GM12878 (cell line): ENCODE results near the gene P3R3URF. TPM values are rescaled to one million over a fixed set of nuclear protein-coding genes. Genes with fewer than 3 reads are reported as not detected.

Experiments used
- CBX5 ChIP-seq: sonication (generic); IDR thresholded peaks from 2 replicates; pipeline ENCODE4 v1.6.1; 2016; ENCODE audit warnings: low read depth, moderate library complexity, mild to moderate bottlenecking, inconsistent platforms
- CHD1 ChIP-seq: IDR thresholded peaks from 2 replicates; pipeline ENCODE4 v1.6.1; 2012; ENCODE audit warnings: low read depth, low read length, improper control_type of control experiment
- EGR1 ChIP-seq, 2 experiments: IDR thresholded peaks; 1 replicate in 1 of 2; 2 replicates in 1 of 2; pipeline ENCODE4 v1.6.1; 2011 to 2012; ENCODE audit warnings: low read depth in 2 of 2, low read length in 2 of 2, borderline replicate concordance in 1 of 2, mild to moderate bottlenecking in 1 of 2, moderate library complexity in 1 of 2
- ETV6 ChIP-seq, 2 experiments: fragments of 450-650 bp in 1 of 2; IDR thresholded peaks in 1 of 2; conservative IDR thresholded peaks in 1 of 2; 2 replicates each; pipeline ENCODE4 v1.6.1; 2014; ENCODE audit warnings: antibody characterized with exemption in 1 of 2, borderline replicate concordance in 1 of 2, low read depth in 1 of 2, mild to moderate bottlenecking in 1 of 2, moderate library complexity in 1 of 2
- HSF1 ChIP-seq: fragments of 150-350 bp; IDR thresholded peaks from 2 replicates; pipeline ENCODE4 v1.6.1; 2014; ENCODE audit warnings: mild to moderate bottlenecking, low read depth, low read length
- KDM1A ChIP-seq: fragments of 200-600 bp; sonication (generic); IDR thresholded peaks from 2 replicates; pipeline ENCODE4 v1.6.1; 2016; ENCODE audit warnings: borderline replicate concordance
- MXI1 ChIP-seq: fragments of 150-350 bp; IDR thresholded peaks from 2 replicates; pipeline ENCODE4 v1.6.1; 2011; ENCODE audit warnings: low read depth, mild to moderate bottlenecking, inconsistent platforms, low read length, improper control_type of control experiment
- POLR2AphosphoS2 ChIP-seq: IDR thresholded peaks from 2 replicates; pipeline ENCODE4 v1.6.1; 2011; ENCODE audit warnings: low read depth, mild to moderate bottlenecking, low read length, improper control_type of control experiment, moderate library complexity
- RBBP5 ChIP-seq: fragments of 200-600 bp; sonication (generic); conservative IDR thresholded peaks from 2 replicates; pipeline ENCODE4 v1.6.1; 2016
- REST ChIP-seq: IDR thresholded peaks from 2 replicates; pipeline ENCODE4 v1.6.1; 2012; ENCODE audit warnings: mild to moderate bottlenecking, low read depth, low read length
- RUNX3 ChIP-seq: IDR thresholded peaks from 2 replicates; pipeline ENCODE4 v1.6.1; 2012; ENCODE audit warnings: low read length, inconsistent platforms
- SIN3A ChIP-seq: IDR thresholded peaks from 2 replicates; pipeline ENCODE4 v1.6.1; 2012; ENCODE audit warnings: low read depth, low read length, improper control_type of control experiment
- SIX5 ChIP-seq: IDR thresholded peaks from 2 replicates; pipeline ENCODE4 v1.6.1; 2011; ENCODE audit warnings: mild to moderate bottlenecking, low read depth, low read length, moderate library complexity; ENCODE audit not compliant: severe bottlenecking
- polyA plus RNA-seq, 11 experiments: library from polyadenylated mRNA; depleted of rRNA in 4 of 11; unstranded in 6 of 11; stranded (reverse) in 5 of 11; fragments of >200 nt; fragmentation: Nextera tagmentation in 4 of 11; fragmentation: Illumina TruSeq in 1 of 11; extraction: Ambion mirVana in 4 of 11; extraction: Trizol in 1 of 11; gene quantifications; 1 replicate in 1 of 11; 2 replicates in 10 of 11; pipeline versions ENCODE4 v1.2.1 to v1.2.3, GENCODE V29; 2011 to 2016; ENCODE audit warnings: inconsistent platforms in 2 of 11, missing spikeins in 2 of 11, low read depth in 1 of 11
- total RNA-seq, 4 experiments: library from RNA; depleted of rRNA in 3 of 4; stranded (reverse); fragments of >200 nt in 3 of 4; fragmentation: Illumina TruSeq in 1 of 4; extraction: Trizol in 1 of 4; gene quantifications; 2 replicates each; pipeline versions ENCODE4 v1.2.1 to v1.2.3, GENCODE V29; 2013 to 2021
- TF ChIP-seq, protein P1 (sequence below): fragments of 450-650 bp; IDR thresholded peaks from 2 replicates; pipeline ENCODE4 v1.6.1; 2018; ENCODE audit warnings: mild to moderate bottlenecking, low read depth, moderate library complexity; ENCODE audit not compliant: partially characterized antibody

P3R3URF gene
- total and polyA plus RNA-seq, 10 of the 15 experiments (the other 5 are each of a cell fraction or from before 2014, with no cell fraction given): not detected

GRCh38 chr1:46131712-46132528 is 44.4 kb downstream of the P3R3URF start (continued):
- no peak for TF ChIP-seq REST
- no peak for TF ChIP-seq SIX5
- TF ChIP-seq POLR2AphosphoS2: no peak
- no peak for TF ChIP-seq CBX5
- no peak for TF ChIP-seq CHD1
- TF ChIP-seq, protein P1, sequence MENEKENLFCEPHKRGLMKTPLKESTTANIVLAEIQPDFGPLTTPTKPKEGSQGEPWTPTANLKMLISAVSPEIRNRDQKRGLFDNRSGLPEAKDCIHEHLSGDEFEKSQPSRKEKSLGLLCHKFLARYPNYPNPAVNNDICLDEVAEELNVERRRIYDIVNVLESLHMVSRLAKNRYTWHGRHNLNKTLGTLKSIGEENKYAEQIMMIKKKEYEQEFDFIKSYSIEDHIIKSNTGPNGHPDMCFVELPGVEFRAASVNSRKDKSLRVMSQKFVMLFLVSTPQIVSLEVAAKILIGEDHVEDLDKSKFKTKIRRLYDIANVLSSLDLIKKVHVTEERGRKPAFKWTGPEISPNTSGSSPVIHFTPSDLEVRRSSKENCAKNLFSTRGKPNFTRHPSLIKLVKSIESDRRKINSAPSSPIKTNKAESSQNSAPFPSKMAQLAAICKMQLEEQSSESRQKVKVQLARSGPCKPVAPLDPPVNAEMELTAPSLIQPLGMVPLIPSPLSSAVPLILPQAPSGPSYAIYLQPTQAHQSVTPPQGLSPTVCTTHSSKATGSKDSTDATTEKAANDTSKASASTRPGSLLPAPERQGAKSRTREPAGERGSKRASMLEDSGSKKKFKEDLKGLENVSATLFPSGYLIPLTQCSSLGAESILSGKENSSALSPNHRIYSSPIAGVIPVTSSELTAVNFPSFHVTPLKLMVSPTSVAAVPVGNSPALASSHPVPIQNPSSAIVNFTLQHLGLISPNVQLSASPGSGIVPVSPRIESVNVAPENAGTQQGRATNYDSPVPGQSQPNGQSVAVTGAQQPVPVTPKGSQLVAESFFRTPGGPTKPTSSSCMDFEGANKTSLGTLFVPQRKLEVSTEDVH: no peak
- peak; percentile 64; the same call in 1 of the 2 replicates for TF ChIP-seq SIN3A
- peak; percentile 14; the same call in 1 of the 2 replicates for TF ChIP-seq RUNX3
- TF ChIP-seq KDM1A: no peak
- TF ChIP-seq MXI1: 0 out of 2 replicates have a peak, but pooled peaks have one; percentile 32
- TF ChIP-seq EGR1 (IDR thresholded peaks at IDR 0.05; ENCODE audit: borderline replicate concordance in 1 of 2, low read depth in 2 of 2, low read length in 2 of 2): no peak
- TF ChIP-seq HSF1: no peak
- no peak for TF ChIP-seq RBBP5
- TF ChIP-seq ETV6 (conservative IDR thresholded peaks at IDR 0.05 in 1 of 2, IDR thresholded peaks at IDR 0.05 in 1 of 2; ENCODE audit: borderline replicate concordance in 1 of 2, low read depth in 1 of 2): no peak
